CD14-positive monocyte (primary cell): Measurements from ENCODE around the gene PIGL. TPM values are rescaled to one million over a fixed set of nuclear protein-coding genes. Genes with fewer than 3 reads are reported as not detected.
"Not testable (repeated sequence)": the region's sequence is repeated elsewhere in the genome, so short reads cannot be mapped to it uniquely, and the experiment has no call there.

Experiments used
- DNase-seq, 3 donors: peaks; one replicate each; pipeline ENCODE4 v3.0.0-alpha.2; 2011 to 2022
- H2AFZ ChIP-seq: 2 replicates; pipeline ENCODE4 v1.6.0; 2012; ENCODE audit warnings: mild to moderate bottlenecking, low read depth, low read length, inconsistent platforms; ENCODE audit not compliant: insufficient read depth, poor library complexity, severe bottlenecking
- H3K27ac ChIP-seq, 2 donors: 1 replicate in 1 of 2; 2 replicates in 1 of 2; pipeline ENCODE4 v1.5.1; 2012 to 2013; ENCODE audit warnings: low read length in 2 of 2, control low read depth in 1 of 2, inconsistent platforms in 1 of 2, low read depth in 1 of 2, mild to moderate bottlenecking in 1 of 2
- H3K27me3 ChIP-seq, 2 donors: one replicate each; pipeline versions ENCODE4 v1.6.0 to v1.6.1; 2011 to 2013; ENCODE audit warnings: low read length in 2 of 2; ENCODE audit not compliant: control insufficient read depth in 2 of 2, insufficient read depth in 2 of 2
- H3K36me3 ChIP-seq, 2 donors: replicated peaks in 1 of 2; 1 replicate in 1 of 2; 2 replicates in 1 of 2; pipeline versions ENCODE4 v1.5.1 to v1.6.1; 2012 to 2013; ENCODE audit warnings: low read length in 2 of 2, control low read depth in 1 of 2, inconsistent platforms in 1 of 2, mild to moderate bottlenecking in 1 of 2; ENCODE audit not compliant: insufficient read depth in 2 of 2, control insufficient read depth in 1 of 2
- H3K4me1 ChIP-seq, 2 donors: 1 replicate in 1 of 2; 2 replicates in 1 of 2; pipeline versions ENCODE4 v1.5.1 to v1.6.1; 2012 to 2013; ENCODE audit warnings: low read length in 2 of 2, control low read depth in 1 of 2, inconsistent platforms in 1 of 2, mild to moderate bottlenecking in 1 of 2, moderate library complexity in 1 of 2; ENCODE audit not compliant: insufficient read depth in 2 of 2, control insufficient read depth in 1 of 2
- H3K4me2 ChIP-seq: replicated peaks from 2 replicates; pipeline ENCODE3; 2012; ENCODE audit warnings: low read length, moderate library complexity, mild to moderate bottlenecking; ENCODE audit not compliant: poor library complexity, severe bottlenecking; ENCODE audit errors: extremely low read depth
- H3K4me3 ChIP-seq, 3 experiments: fragments of 200-600 bp in 1 of 3; sonication (generic) in 1 of 3; replicated peaks in 1 of 3; 1 replicate in 2 of 3; 2 replicates in 1 of 3; pipeline ENCODE4 v1.5.1; 2011 to 2013; ENCODE audit warnings: low read length in 3 of 3, mild to moderate bottlenecking in 3 of 3, control low read depth in 2 of 3, low read depth in 2 of 3, inconsistent platforms in 1 of 3, moderate library complexity in 1 of 3
- H3K79me2 ChIP-seq: 2 replicates; pipeline ENCODE4 v1.6.0; 2012; ENCODE audit warnings: mild to moderate bottlenecking, control low read depth, inconsistent platforms, low read length, moderate library complexity; ENCODE audit not compliant: insufficient read depth
- H3K9ac ChIP-seq: 2 replicates; pipeline ENCODE4 v1.6.0; 2017; ENCODE audit warnings: low read length, mild to moderate bottlenecking; ENCODE audit not compliant: insufficient read depth, poor library complexity, severe bottlenecking
- H3K9me3 ChIP-seq, 2 donors: replicated peaks in 1 of 2; 1 replicate in 1 of 2; 2 replicates in 1 of 2; pipeline versions ENCODE4 v1.5.1 to v1.6.1; 2012 to 2013; ENCODE audit warnings: low read length in 2 of 2, control low read depth in 1 of 2; ENCODE audit not compliant: control insufficient read depth in 1 of 2, insufficient read depth in 1 of 2
- H4K20me1 ChIP-seq: 2 replicates; pipeline ENCODE4 v1.6.0; 2012; ENCODE audit warnings: mild to moderate bottlenecking, low read length, control low read depth, moderate library complexity; ENCODE audit not compliant: insufficient read depth
- H3K27ac Mint-ChIP-seq, 7 donors: one replicate each; pipeline ENCODE4 v1.8.0; 2020; ENCODE audit warnings: mild to moderate bottlenecking in 7 of 7, mixed read lengths in 7 of 7, moderate library complexity in 6 of 7, inconsistent platforms in 2 of 7
- H3K27me3 Mint-ChIP-seq, 3 donors: one replicate each; pipeline ENCODE4 v1.8.0; 2021 to 2022; ENCODE audit warnings: low read depth in 3 of 3, mild to moderate bottlenecking in 3 of 3, mixed read lengths in 3 of 3, moderate library complexity in 3 of 3, inconsistent platforms in 1 of 3
- H3K36me3 Mint-ChIP-seq, 2 donors: one replicate each; pipeline ENCODE4 v1.8.0; 2020; ENCODE audit warnings: mixed read lengths in 2 of 2, inconsistent platforms in 1 of 2, mild to moderate bottlenecking in 1 of 2
- H3K4me1 Mint-ChIP-seq: one replicate; pipeline ENCODE4 v1.8.0; 2020; ENCODE audit warnings: mild to moderate bottlenecking, mixed read lengths
- H3K4me3 Mint-ChIP-seq, 2 donors: one replicate each; pipeline ENCODE4 v1.8.0; 2020; ENCODE audit warnings: mild to moderate bottlenecking in 2 of 2, mixed read lengths in 2 of 2, moderate library complexity in 1 of 2
- H3K9me3 Mint-ChIP-seq, 7 donors: one replicate each; pipeline ENCODE4 v1.8.0; 2020 to 2022; ENCODE audit warnings: mixed read lengths in 7 of 7, mild to moderate bottlenecking in 6 of 7, moderate library complexity in 6 of 7, inconsistent platforms in 2 of 7
- WGBS: methylation state at CpG from one replicate; pipeline ENCODE4 v1.1.5; 2013; ENCODE audit warnings: missing lambda C conversion rate; ENCODE audit not compliant: insufficient coverage; 5-methylcytosine and 5-hydroxymethylcytosine counted together
- intact Hi-C, 2 donors: fragments of 100-400 bp; cut with micrococcal nuclease; formaldehyde crosslinking; loops; one replicate each; pipeline versions ENCODE4 v1.15.0 to v1.15.1; 2023
- polyA plus RNA-seq, 3 donors: library from polyadenylated mRNA; depleted of rRNA in 1 of 3; unstranded in 2 of 3; stranded (reverse) in 1 of 3; fragments of 300-500 nt in 2 of 3; fragments of >200 nt in 1 of 3; fragmentation: Illumina TruSeq in 2 of 3; gene quantifications; 1 replicate in 2 of 3; 2 replicates in 1 of 3; pipeline ENCODE4 v1.2.3, GENCODE V29; 2012 to 2021
- TF ChIP-seq, protein P1 (sequence below): fragments of 200-600 bp; IDR thresholded peaks from one replicate; pipeline ENCODE4 v1.8.0; 2022; ENCODE audit warnings: antibody characterized with exemption, mild to moderate bottlenecking

The PIGL gene
- polyA plus RNA-seq, 3 donors = 3.6 to 44.2 (median 4.0) TPM

DNA sequence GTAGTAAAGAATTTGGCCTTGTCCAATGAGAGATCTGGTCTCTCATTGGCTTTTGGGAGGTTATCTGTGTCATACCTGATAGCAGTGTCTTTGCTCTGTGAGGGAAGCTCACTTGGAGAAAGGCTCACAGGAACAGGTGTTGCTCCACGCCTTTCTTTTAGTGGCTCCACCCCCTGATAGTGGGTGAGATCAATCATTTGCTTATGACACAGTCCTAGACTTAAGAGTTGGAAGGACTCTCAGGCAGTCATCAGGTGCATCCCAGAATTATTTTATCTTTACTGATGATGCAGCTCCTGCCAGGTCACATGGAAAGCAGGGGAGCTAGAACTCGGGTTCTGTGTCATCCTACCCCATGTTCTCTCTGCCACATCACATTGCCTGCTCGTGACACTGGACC is 76.9 kb downstream of the PIGL start:
- TF ChIP-seq, protein P1, sequence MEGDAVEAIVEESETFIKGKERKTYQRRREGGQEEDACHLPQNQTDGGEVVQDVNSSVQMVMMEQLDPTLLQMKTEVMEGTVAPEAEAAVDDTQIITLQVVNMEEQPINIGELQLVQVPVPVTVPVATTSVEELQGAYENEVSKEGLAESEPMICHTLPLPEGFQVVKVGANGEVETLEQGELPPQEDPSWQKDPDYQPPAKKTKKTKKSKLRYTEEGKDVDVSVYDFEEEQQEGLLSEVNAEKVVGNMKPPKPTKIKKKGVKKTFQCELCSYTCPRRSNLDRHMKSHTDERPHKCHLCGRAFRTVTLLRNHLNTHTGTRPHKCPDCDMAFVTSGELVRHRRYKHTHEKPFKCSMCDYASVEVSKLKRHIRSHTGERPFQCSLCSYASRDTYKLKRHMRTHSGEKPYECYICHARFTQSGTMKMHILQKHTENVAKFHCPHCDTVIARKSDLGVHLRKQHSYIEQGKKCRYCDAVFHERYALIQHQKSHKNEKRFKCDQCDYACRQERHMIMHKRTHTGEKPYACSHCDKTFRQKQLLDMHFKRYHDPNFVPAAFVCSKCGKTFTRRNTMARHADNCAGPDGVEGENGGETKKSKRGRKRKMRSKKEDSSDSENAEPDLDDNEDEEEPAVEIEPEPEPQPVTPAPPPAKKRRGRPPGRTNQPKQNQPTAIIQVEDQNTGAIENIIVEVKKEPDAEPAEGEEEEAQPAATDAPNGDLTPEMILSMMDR = no peak
- Histone ChIP-seq H3K4me2 (no peak overlapping the region), H3K27ac (no peak overlapping the region), H3K9me3 (no peaks in the 10 kb centered on the region), H3K79me2 (no peaks in the 10 kb centered on the region), H4K20me1 (no peaks in the 10 kb centered on the region), H3K36me3 (no peaks in the 10 kb centered on the region), H2AFZ (no peak overlapping the region), H3K4me3 (no peak overlapping the region), H3K9ac (no peak overlapping the region), H3K27me3 (no peaks in the 10 kb centered on the region), H3K4me1 (peaks cover 3 to 8% of the 10 kb centered on the region in 2 donors)
- H3K4me1 Mint-ChIP-seq = peaks cover 11% of the 10 kb centered on the region
- H3K27ac Mint-ChIP-seq = no peak overlapping the region
- peaks cover 0 to 1% (median 0%) of the 10 kb centered on the region in 3 donors for H3K27me3 Mint-ChIP-seq
- WGBS = 100% methylated on average over 3 of the region's 3 CpGs
- no peaks in the 10 kb centered on the region for H3K36me3 Mint-ChIP-seq
- DNase-seq = no peak
- intact Hi-C loops = no loop called here
- peaks cover 0 to 2% (median 0%) of the 10 kb centered on the region in 7 donors for H3K9me3 Mint-ChIP-seq
- no peak overlapping the region for H3K4me3 Mint-ChIP-seq

GRCh38 chr17:16294560-16294959 is 77.5 kb downstream of the PIGL start:
- Histone ChIP-seq H3K4me2 (no peak overlapping the region), H3K9ac (no peak overlapping the region)
- peaks cover 7% of the 10 kb centered on the region for H3K4me1 Mint-ChIP-seq

DNA sequence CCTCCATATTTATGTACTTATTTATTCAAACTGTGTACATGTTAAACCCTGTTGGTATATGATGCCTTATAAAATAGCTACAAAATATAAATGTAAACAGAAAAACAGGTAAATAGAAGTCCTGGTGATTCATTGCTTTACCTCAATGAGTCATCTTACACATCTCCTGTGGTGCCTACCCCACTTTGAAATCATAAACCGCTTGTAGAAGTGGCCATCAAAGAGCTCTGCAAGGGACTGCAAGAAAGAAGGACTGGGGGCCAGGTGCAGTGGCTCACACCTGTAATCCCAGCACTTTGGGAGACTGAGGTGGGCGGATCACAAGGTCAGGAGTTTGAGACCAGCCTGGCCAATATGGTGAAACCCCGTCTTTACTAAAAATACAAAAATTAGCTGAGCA is 79.1 kb downstream of the PIGL start:
- H3K27me3 ChIP-seq, H3K36me3 Mint-ChIP-seq, DNase-seq, H3K4me1 Mint-ChIP-seq, H3K27me3 Mint-ChIP-seq, H3K4me3 ChIP-seq, H3K4me1 ChIP-seq, H3K4me3 Mint-ChIP-seq, intact Hi-C loops, H3K36me3 ChIP-seq, H3K27ac ChIP-seq, H3K9ac ChIP-seq, H3K27ac Mint-ChIP-seq, H3K79me2 ChIP-seq, H3K9me3 ChIP-seq, H2AFZ ChIP-seq, H3K4me2 ChIP-seq, H4K20me1 ChIP-seq, H3K9me3 Mint-ChIP-seq: not testable (repeated sequence)
- WGBS = 100% methylated on average over 2 of the region's 3 CpGs

More at GRCh38 chr17:16294560-16294959, 77.5 kb downstream of the PIGL start:
- H3K27me3 Mint-ChIP-seq = peaks cover 0 to 1% (median 0%) of the 10 kb centered on the region in 3 donors
- H3K36me3 Mint-ChIP-seq = no peaks in the 10 kb centered on the region
- H3K79me2 ChIP-seq = no peaks in the 10 kb centered on the region
- peaks cover 0 to 2% (median 0%) of the 10 kb centered on the region in 7 donors for H3K9me3 Mint-ChIP-seq
- intact Hi-C loops = no loop called here
- H3K4me3 Mint-ChIP-seq = no peak overlapping the region
- no peaks in the 10 kb centered on the region for H4K20me1 ChIP-seq
- no peak overlapping the region for H3K4me3 ChIP-seq
- H3K4me1 ChIP-seq = peaks cover 0 to 3% of the 10 kb centered on the region in 2 donors
- no peak for DNase-seq
- H3K36me3 ChIP-seq = no peaks in the 10 kb centered on the region
- H3K27ac ChIP-seq = no peak overlapping the region
- 100% methylated on average over 1 of the region's 2 CpGs for WGBS
- TF ChIP-seq, protein P1 = no peak
- no peak overlapping the region for H3K27ac Mint-ChIP-seq
- no peaks in the 10 kb centered on the region for H3K27me3 ChIP-seq
- H2AFZ ChIP-seq = no peak overlapping the region
- no peaks in the 10 kb centered on the region for H3K9me3 ChIP-seq
